Measurements from ENCODE around the gene NLRP3.
"Not testable (repeated sequence)": the region's sequence is repeated elsewhere in the genome, so short reads cannot be mapped to it uniquely, and the experiment has no call there.

Gene NLRP3

DNA sequence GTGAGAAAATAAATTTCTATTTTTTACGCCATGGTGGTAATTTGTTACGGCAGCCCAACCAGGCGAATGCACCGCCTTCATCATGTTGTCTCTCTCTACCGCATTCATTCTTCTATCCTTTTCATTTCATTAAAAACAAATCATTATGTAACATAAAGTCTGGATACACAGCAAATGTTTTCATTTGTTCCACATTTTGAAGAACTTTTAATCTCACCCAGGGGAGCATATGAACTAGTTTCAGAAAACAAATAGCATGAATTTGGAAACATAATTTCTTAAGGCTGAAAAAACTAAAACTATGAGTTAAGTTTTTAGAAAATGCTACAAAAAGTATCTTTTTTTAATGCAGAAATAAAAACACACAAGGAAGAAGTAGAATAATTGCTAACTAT is 53.2 kb downstream of the NLRP3 start:
- DNase-seq (ENCODE audit: low read depth) = no peak

DNA sequence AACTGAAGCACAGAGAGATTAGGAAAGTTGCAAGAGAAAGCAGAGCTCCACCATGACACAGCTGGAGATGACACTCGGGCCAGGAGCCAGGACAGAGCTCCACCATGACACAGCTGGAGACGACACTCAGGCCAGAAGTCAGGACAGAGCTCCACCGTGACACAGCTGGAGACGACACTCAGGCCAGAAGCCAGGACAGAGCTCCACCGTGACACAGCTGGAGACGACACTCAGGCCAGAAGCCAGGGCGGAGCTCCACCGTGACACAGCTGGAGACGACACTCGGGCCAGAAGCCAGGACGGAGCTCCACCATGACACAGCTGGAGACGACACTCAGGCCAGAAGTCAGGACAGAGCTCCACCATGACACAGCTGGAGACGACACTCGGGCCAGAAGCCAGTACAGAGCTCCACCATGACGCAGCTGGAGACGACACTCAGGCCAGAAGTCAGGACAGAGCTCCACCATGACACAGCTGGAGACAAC is 55.0 kb downstream of the NLRP3 start:
- DNase-seq (ENCODE audit: low read depth) = not testable (repeated sequence)

- no peak for DNase-seq (ENCODE audit: low read depth)
These were observed 55.6 kb downstream of the NLRP3 start for GRCh38 chr1:247471445-247472016.

GRCh38 chr1:247472035-247472434 is 56.1 kb downstream of the NLRP3 start:
- no peak for DNase-seq (ENCODE audit: low read depth)

DNA sequence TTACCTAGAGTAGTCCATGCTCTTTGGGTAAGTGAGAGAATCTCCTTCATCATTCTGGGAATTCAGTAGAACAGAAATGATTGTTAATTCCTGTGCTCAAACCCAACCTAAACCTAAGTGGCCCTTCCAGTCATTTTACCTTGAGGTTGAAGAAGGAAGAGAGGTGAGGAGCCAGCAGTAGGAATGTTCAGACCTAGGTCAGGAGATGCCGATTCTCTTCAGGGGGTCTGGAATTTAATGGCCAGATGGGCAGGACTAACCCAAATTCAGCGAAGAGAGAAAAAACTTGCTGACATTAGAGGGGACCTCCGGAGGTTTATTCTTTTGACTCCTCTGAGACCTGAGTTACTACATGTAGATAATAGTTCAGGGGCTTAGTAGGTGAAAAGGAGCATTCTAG is 58.4 kb downstream of the NLRP3 start:
- no peak for DNase-seq (ENCODE audit: low read depth)

- DNase-seq (ENCODE audit: low read depth) = no peak
These were observed 59.8 kb downstream of the NLRP3 start for GRCh38 chr1:247475793-247476192.

DNA sequence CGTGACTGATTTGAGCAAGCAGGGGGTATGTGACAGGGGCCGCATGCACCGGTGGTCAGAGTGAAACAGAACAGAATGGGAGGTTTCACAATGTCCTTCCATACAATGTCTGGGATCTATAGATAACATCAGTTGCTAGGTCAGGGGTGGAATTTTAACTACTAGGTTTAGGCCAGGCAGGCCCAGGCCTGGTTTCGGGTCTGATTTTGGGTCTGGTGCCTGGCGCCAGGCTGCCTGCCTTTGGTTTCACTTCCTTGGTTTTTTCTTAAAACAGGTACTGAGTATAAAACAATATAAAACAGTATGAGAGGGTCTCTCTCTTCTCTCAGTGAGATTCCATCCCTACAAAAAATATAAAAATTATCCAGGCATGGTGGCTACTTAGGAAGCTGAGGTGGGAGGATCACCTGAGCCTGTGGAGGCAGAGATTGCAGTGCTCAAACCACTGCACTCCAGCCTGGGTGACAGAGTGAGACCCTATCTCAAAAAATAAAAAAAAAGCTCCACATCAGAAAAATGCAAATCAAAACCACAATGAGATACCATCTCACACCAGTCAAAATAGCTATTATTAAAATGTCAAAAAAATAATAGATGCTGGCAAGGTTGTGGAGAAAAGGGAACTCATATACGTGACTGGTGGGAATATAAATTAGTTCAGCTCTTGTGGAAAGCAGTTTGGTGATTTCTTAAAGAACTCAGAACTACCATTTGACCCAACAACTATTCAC is 60.5 kb downstream of the NLRP3 start:
- DNase-seq (ENCODE audit: low read depth) = not testable (repeated sequence)

- no peak for DNase-seq (ENCODE audit: low read depth)
These were observed 66.8 kb downstream of the NLRP3 start for GRCh38 chr1:247482747-247483146.

- peak; percentile 19 for DNase-seq (ENCODE audit: low read depth)
These were observed 71.1 kb downstream of the NLRP3 start for GRCh38 chr1:247487057-247487456.

- DNase-seq (ENCODE audit: low read depth) = no peak
These were observed 75.4 kb downstream of the NLRP3 start for GRCh38 chr1:247491328-247491727.

GRCh38 chr1:247493106-247493505 is 77.1 kb downstream of the NLRP3 start:
- DNase-seq (ENCODE audit: low read depth) = no peak

DNA sequence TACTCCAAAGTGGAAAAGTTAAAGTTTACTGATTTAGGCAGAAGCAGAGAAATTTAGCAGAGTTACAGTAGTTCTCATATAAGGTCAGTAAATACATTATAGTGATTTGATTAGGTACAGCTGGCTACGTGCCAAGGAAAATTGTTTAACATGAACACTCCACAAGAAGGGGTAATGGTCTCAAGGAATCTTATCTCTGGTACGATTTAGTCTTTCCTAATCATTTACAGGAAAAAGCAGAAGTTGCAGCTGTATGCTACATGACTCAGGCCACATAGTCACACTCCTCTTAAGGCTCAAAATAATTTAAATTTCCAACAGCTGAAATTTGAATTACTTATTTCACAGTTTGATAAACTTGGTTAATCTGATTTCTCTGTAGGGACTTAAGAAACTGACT is 78.8 kb downstream of the NLRP3 start:
- DNase-seq (ENCODE audit: low read depth) = no peak

GRCh38 chr1:247496581-247497285 is 80.8 kb downstream of the NLRP3 start:
- no peak for DNase-seq (ENCODE audit: low read depth)
